GM12892 (cell line): ENCODE data around the gene OTOS.

Source experiments
- POLR2A ChIP-seq: IDR thresholded peaks from 2 replicates; pipeline ENCODE4 v1.6.1; 2011; ENCODE audit warnings: low read depth, low read length, control low read depth
- POLR2AphosphoS5 ChIP-seq: IDR thresholded peaks from 2 replicates; pipeline ENCODE4 v1.6.1; 2011; ENCODE audit warnings: low read depth, low read length, control low read depth
- TAF1 ChIP-seq: IDR thresholded peaks from 2 replicates; pipeline ENCODE4 v1.6.1; 2011; ENCODE audit warnings: low read depth, mild to moderate bottlenecking, control low read depth, low read length, borderline replicate concordance

DNA sequence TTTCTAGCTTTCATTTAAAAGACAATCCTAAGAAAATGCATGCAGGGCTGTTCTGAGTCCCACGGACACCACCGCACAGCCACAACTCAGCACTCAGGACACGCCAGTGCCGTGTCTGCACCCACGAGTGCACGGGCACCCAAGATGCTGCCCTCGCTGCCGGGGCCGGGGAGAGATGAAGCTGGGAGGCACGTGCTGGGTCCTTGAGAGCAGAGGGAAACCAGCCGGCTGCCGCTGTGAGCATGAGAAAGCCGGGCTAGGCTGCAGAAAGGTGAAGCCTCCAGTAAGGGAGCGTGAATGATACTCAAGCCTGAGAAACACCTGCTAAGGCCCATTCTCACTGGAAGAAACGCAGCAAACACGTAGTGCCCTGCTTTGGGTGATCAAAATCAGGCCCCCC lies 9.2 kb downstream of the OTOS start:
- TF ChIP-seq POLR2A (no peak), POLR2AphosphoS5 (no peak), TAF1 (no peak)
